SK-N-SH (cell line): ENCODE data around the gene GEN1. TPM values are rescaled to one million over a fixed set of nuclear protein-coding genes. Genes with fewer than 3 reads are reported as not detected.

Experiments used
- CTCF ChIA-PET: fragments of 300-600, 350-600 bp; formaldehyde crosslinking; extraction: SDS; loops from one replicate; lab custom pipeline; 2021; lab: Yijun Ruan, JAX
- POLR2A ChIA-PET: fragments of 350-600 bp; sonication (Branson Sonifier 250); formaldehyde crosslinking; extraction: SDS; loops from one replicate; lab custom pipeline; 2020; ENCODE audit warnings: antibody characterized with exemption, inconsistent platforms; lab: Yijun Ruan, JAX
- DNase-seq: peaks from one replicate; pipeline ENCODE4 v3.0.0; 2012
- H2AFZ ChIP-seq: fragments of 200-600 bp; sonication (generic); 2 replicates; pipeline ENCODE4 v1.8.1; 2016; ENCODE audit warnings: antibody characterized with exemption, mild to moderate bottlenecking, low read depth
- H3F3A ChIP-seq: fragments of 200-600 bp; sonication (generic); replicated peaks from 2 replicates; pipeline ENCODE3; 2016; ENCODE audit warnings: antibody characterized with exemption, mild to moderate bottlenecking; ENCODE audit not compliant: insufficient read depth
- H3K27ac ChIP-seq, 2 experiments: fragments of 200-500 bp in 1 of 2; fragments of 200-600 bp in 1 of 2; sonication (Bioruptor generic) in 1 of 2; sonication (generic), shearing (Covaris generic) in 1 of 2; 2 replicates each; pipeline versions ENCODE4 v1.5.1 to v1.6.1; 2014 to 2016; ENCODE audit warnings: low read depth in 2 of 2, inconsistent platforms in 1 of 2, low read length in 1 of 2, mild to moderate bottlenecking in 1 of 2, mixed read lengths in 1 of 2
- H3K27me3 ChIP-seq: fragments of 200-600 bp; sonication (generic), shearing (Covaris generic); 2 replicates; pipeline ENCODE4 v1.6.1; 2016; ENCODE audit warnings: mixed run types; ENCODE audit not compliant: insufficient read depth
- H3K36me3 ChIP-seq, 2 experiments: fragments of 200-500 bp in 1 of 2; fragments of 200-600 bp in 1 of 2; sonication (Bioruptor generic) in 1 of 2; sonication (generic) in 1 of 2; replicated peaks in 1 of 2; 2 replicates each; pipeline versions ENCODE3 to v1.5.1; 2014 to 2016; ENCODE audit warnings: low read length in 1 of 2, mild to moderate bottlenecking in 1 of 2; ENCODE audit not compliant: insufficient read depth in 2 of 2, control insufficient read depth in 1 of 2
- H3K4me1 ChIP-seq, 2 experiments: fragments of 200-500 bp in 1 of 2; fragments of 200-600 bp in 1 of 2; sonication (Bioruptor generic) in 1 of 2; sonication (generic), shearing (Covaris generic) in 1 of 2; 2 replicates each; pipeline versions ENCODE4 v1.5.1 to v1.6.1; 2014 to 2016; ENCODE audit warnings: low read depth in 1 of 2, low read length in 1 of 2, mixed run types in 1 of 2; ENCODE audit not compliant: insufficient read depth in 2 of 2, control insufficient read depth in 1 of 2
- H3K4me2 ChIP-seq: fragments of 200-600 bp; sonication (generic), shearing (Covaris generic); 2 replicates; pipeline ENCODE4 v1.6.1; 2017; ENCODE audit warnings: mixed run types
- H3K4me3 ChIP-seq, 2 experiments: fragments of 200-500 bp in 1 of 2; fragments of 200-600 bp in 1 of 2; sonication (Bioruptor generic) in 1 of 2; sonication (generic), shearing (Covaris generic) in 1 of 2; 2 replicates each; pipeline versions ENCODE4 v1.5.1 to v1.8.1; 2014 to 2016; ENCODE audit warnings: low read depth in 2 of 2, inconsistent platforms in 1 of 2, low read length in 1 of 2, mild to moderate bottlenecking in 1 of 2, mixed read lengths in 1 of 2, moderate library complexity in 1 of 2
- H3K79me2 ChIP-seq: fragments of 200-600 bp; sonication (generic); 2 replicates; pipeline ENCODE4 v1.8.1; 2017; ENCODE audit warnings: mild to moderate bottlenecking; ENCODE audit not compliant: insufficient read depth
- H3K9ac ChIP-seq: fragments of 200-600 bp; sonication (generic); 2 replicates; pipeline ENCODE4 v1.6.1; 2017; ENCODE audit warnings: mixed run types
- H3K9me2 ChIP-seq: fragments of 200-600 bp; sonication (generic); 2 replicates; pipeline ENCODE4 v1.6.1; 2017; ENCODE audit warnings: mixed run types
- H3K9me3 ChIP-seq: fragments of 200-600 bp; sonication (generic); 2 replicates; pipeline ENCODE4 v1.6.1; 2017; ENCODE audit warnings: mixed run types, mild to moderate bottlenecking, moderate library complexity
- H4K20me1 ChIP-seq: fragments of 200-600 bp; sonication (generic); 2 replicates; pipeline ENCODE4 v1.6.1; 2017; ENCODE audit warnings: mild to moderate bottlenecking, mixed run types; ENCODE audit not compliant: insufficient read depth
- EP300 ChIP-seq, 2 experiments: IDR thresholded peaks; 2 replicates each; pipeline versions ENCODE4 v1.4.0 to v1.6.1; 2012; ENCODE audit warnings: borderline replicate concordance in 1 of 2, low read depth in 1 of 2, low read length in 1 of 2
- EZH2phosphoT487 ChIP-seq: fragments of 200-600 bp; sonication (generic); IDR thresholded peaks from 2 replicates; pipeline ENCODE4 v1.6.1; 2017; ENCODE audit warnings: low read depth, mixed run types, mild to moderate bottlenecking, antibody characterized with exemption, moderate library complexity, borderline replicate concordance
- FOSL2 ChIP-seq: IDR thresholded peaks from 2 replicates; pipeline ENCODE4 v1.4.0; 2012; ENCODE audit warnings: low read depth, mild to moderate bottlenecking, moderate library complexity, borderline replicate concordance
- FOXJ3 ChIP-seq: sonication (generic); formaldehyde crosslinking; IDR thresholded peaks from 2 replicates; pipeline ENCODE4 v1.5.1; 2020; ENCODE audit warnings: mild to moderate bottlenecking, missing genetic modification reagents
- FOXM1 ChIP-seq: IDR thresholded peaks from 2 replicates; pipeline ENCODE4 v1.4.0; 2012; ENCODE audit warnings: low read depth, mild to moderate bottlenecking
- GABPA ChIP-seq: IDR thresholded peaks from 2 replicates; pipeline ENCODE4 v1.4.0; 2012; ENCODE audit warnings: low read depth, mild to moderate bottlenecking
- GATA2 ChIP-seq: sonication (generic); formaldehyde crosslinking; IDR thresholded peaks from 2 replicates; pipeline ENCODE4 v1.5.0; 2020; ENCODE audit warnings: mild to moderate bottlenecking, missing genetic modification reagents
- JUND ChIP-seq: IDR thresholded peaks from 2 replicates; pipeline ENCODE4 v1.4.0; 2012
- MEF2A ChIP-seq: IDR thresholded peaks from 2 replicates; pipeline ENCODE4 v1.4.0; 2012; ENCODE audit warnings: low read depth, borderline replicate concordance
- NRF1 ChIP-seq: IDR thresholded peaks from 2 replicates; pipeline ENCODE4 v1.6.1; 2012; ENCODE audit warnings: low read depth, mild to moderate bottlenecking, low read length
- POLR2AphosphoS5 ChIP-seq: IDR thresholded peaks from 2 replicates; pipeline ENCODE4 v1.6.1; 2012; ENCODE audit warnings: low read depth, low read length
- RFX5 ChIP-seq: IDR thresholded peaks from 2 replicates; pipeline ENCODE4 v1.6.1; 2012; ENCODE audit warnings: mild to moderate bottlenecking, improper control_type of control experiment, low read length
- RXRA ChIP-seq: IDR thresholded peaks from 2 replicates; pipeline ENCODE4 v1.4.0; 2012; ENCODE audit warnings: low read depth, mild to moderate bottlenecking, borderline replicate concordance
- SIN3A ChIP-seq: IDR thresholded peaks from 2 replicates; pipeline ENCODE4 v1.6.1; 2012; ENCODE audit warnings: low read depth, mild to moderate bottlenecking, low read length, moderate library complexity, borderline replicate concordance
- TAF1 ChIP-seq: IDR thresholded peaks from 2 replicates; pipeline ENCODE4 v1.6.1; 2012; ENCODE audit warnings: low read depth, mild to moderate bottlenecking, low read length, moderate library complexity, borderline replicate concordance
- TEAD4 ChIP-seq: IDR thresholded peaks from 2 replicates; pipeline ENCODE4 v1.4.0; 2012; ENCODE audit warnings: mild to moderate bottlenecking, borderline replicate concordance; ENCODE audit not compliant: insufficient read depth
- YY1 ChIP-seq: IDR thresholded peaks from 2 replicates; pipeline ENCODE4 v1.4.0; 2012; ENCODE audit warnings: low read depth, mild to moderate bottlenecking
- WGBS: methylation state at CpG from one replicate; pipeline ENCODE4 v1.1.6; 2017; ENCODE audit warnings: low lambda C conversion rate; 5-methylcytosine and 5-hydroxymethylcytosine counted together
- polyA plus RNA-seq, 3 experiments: library from polyadenylated mRNA; depleted of rRNA; stranded (reverse); fragments of >200 nt; gene quantifications; 2 replicates each; pipeline ENCODE4 v1.2.3, GENCODE V29; 2012
- TF ChIP-seq, protein P1 (sequence below): IDR thresholded peaks from 2 replicates; pipeline ENCODE4; 2012
- TF ChIP-seq, protein P2 (sequence below): fragments of 150-350 bp; IDR thresholded peaks from 2 replicates; pipeline ENCODE4 v1.6.1; 2016; ENCODE audit warnings: mild to moderate bottlenecking, low read depth, low read length
- TF ChIP-seq, protein P3 (sequence below): fragments of 150-350 bp; IDR thresholded peaks from 2 replicates; pipeline ENCODE4 v1.6.1; 2017; ENCODE audit warnings: antibody characterized with exemption, low read length, low read depth, borderline replicate concordance
- TF ChIP-seq, protein P4 (sequence below): IDR thresholded peaks from 2 replicates; pipeline ENCODE4 v1.4.0; 2012; ENCODE audit warnings: low read depth, borderline replicate concordance
- TF ChIP-seq, protein P5 (sequence below): IDR thresholded peaks from 2 replicates; pipeline ENCODE4 v1.4.0; 2012; ENCODE audit warnings: low read depth, borderline replicate concordance

The GEN1 gene
- polyA plus RNA-seq, 1 of the 3 experiments (the other 2 are of a cell fraction): 5.3 TPM

DNA sequence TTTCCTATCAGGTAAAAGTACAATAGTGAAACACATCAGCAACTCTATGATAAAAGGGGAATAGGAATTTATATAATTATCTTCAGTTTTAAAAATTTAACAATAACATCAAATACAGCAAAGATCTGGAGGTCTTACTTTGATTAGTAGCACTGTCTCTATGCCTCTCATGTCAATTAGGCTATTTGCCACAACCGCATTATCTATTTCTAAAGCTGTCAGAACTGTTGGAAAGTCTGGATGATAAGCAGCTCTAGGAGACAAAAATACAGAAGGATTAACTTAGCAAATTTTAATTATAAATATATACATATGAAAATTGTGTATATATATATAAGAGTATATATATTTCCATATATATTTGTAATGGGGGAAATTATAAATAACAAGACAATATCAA, 45.4 kb upstream of the GEN1 start (continued):
- TF ChIP-seq, protein P1, sequence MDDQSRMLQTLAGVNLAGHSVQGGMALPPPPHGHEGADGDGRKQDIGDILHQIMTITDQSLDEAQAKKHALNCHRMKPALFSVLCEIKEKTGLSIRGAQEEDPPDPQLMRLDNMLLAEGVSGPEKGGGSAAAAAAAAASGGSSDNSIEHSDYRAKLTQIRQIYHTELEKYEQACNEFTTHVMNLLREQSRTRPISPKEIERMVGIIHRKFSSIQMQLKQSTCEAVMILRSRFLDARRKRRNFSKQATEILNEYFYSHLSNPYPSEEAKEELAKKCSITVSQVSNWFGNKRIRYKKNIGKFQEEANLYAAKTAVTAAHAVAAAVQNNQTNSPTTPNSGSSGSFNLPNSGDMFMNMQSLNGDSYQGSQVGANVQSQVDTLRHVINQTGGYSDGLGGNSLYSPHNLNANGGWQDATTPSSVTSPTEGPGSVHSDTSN: no peak
- TF ChIP-seq RFX5: no peak
- TF ChIP-seq, protein P2, sequence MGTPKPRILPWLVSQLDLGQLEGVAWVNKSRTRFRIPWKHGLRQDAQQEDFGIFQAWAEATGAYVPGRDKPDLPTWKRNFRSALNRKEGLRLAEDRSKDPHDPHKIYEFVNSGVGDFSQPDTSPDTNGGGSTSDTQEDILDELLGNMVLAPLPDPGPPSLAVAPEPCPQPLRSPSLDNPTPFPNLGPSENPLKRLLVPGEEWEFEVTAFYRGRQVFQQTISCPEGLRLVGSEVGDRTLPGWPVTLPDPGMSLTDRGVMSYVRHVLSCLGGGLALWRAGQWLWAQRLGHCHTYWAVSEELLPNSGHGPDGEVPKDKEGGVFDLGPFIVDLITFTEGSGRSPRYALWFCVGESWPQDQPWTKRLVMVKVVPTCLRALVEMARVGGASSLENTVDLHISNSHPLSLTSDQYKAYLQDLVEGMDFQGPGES: no peak
- TF ChIP-seq EZH2phosphoT487: no peak
- TF ChIP-seq TAF1: no peak
- no peak for TF ChIP-seq POLR2AphosphoS5

DNA sequence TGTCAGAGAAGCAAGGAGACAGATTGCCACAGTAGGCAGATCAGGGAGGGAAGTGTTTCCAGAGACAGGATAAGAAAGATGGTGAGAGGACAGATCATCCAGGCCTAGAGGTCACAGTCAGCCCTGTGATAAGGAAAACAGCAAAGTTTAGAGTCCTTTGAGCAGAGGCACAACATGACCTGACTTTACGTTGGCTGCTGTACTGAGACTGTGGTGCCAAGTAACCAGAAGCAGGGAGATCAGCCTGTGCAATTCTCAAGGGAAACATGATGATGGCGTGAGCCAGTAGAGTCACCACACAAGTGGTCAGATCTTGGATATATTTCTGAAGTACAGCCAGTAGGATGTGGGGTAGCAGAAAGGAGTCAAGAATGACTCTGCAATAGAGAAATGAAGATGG, 44.0 kb upstream of the GEN1 start:
- 97% methylated on average over 2 of the region's 2 CpGs for WGBS
- H3K9me2 ChIP-seq: no peaks in the 10 kb centered on the region
- no peak overlapping the region for H2AFZ ChIP-seq
- H3K27ac ChIP-seq: no peak overlapping the region
- H3K27me3 ChIP-seq: no peaks in the 10 kb centered on the region
- no peaks in the 10 kb centered on the region for H3K79me2 ChIP-seq
- POLR2A ChIA-PET: no interaction called here
- TF ChIP-seq, protein P3, sequence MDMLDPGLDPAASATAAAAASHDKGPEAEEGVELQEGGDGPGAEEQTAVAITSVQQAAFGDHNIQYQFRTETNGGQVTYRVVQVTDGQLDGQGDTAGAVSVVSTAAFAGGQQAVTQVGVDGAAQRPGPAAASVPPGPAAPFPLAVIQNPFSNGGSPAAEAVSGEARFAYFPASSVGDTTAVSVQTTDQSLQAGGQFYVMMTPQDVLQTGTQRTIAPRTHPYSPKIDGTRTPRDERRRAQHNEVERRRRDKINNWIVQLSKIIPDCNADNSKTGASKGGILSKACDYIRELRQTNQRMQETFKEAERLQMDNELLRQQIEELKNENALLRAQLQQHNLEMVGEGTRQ: no peak
- no peak for TF ChIP-seq EZH2phosphoT487
- no peak for TF ChIP-seq YY1
- TF ChIP-seq, protein P2: no peak
- TF ChIP-seq, protein P4, sequence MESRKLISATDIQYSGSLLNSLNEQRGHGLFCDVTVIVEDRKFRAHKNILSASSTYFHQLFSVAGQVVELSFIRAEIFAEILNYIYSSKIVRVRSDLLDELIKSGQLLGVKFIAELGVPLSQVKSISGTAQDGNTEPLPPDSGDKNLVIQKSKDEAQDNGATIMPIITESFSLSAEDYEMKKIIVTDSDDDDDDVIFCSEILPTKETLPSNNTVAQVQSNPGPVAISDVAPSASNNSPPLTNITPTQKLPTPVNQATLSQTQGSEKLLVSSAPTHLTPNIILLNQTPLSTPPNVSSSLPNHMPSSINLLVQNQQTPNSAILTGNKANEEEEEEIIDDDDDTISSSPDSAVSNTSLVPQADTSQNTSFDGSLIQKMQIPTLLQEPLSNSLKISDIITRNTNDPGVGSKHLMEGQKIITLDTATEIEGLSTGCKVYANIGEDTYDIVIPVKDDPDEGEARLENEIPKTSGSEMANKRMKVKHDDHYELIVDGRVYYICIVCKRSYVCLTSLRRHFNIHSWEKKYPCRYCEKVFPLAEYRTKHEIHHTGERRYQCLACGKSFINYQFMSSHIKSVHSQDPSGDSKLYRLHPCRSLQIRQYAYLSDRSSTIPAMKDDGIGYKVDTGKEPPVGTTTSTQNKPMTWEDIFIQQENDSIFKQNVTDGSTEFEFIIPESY: no peak
- no peak for TF ChIP-seq JUND
- no peak for TF ChIP-seq GATA2 (CRISPR knock-in tag)
- TF ChIP-seq NRF1: no peak
- TF ChIP-seq FOSL2: no peak
- TF ChIP-seq, protein P5, sequence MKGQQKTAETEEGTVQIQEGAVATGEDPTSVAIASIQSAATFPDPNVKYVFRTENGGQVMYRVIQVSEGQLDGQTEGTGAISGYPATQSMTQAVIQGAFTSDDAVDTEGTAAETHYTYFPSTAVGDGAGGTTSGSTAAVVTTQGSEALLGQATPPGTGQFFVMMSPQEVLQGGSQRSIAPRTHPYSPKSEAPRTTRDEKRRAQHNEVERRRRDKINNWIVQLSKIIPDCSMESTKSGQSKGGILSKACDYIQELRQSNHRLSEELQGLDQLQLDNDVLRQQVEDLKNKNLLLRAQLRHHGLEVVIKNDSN: no peak
- no peak for TF ChIP-seq GABPA
- TF ChIP-seq SIN3A: no peak
- TF ChIP-seq FOXM1: no peak
- TF ChIP-seq TEAD4: no peak
- TF ChIP-seq FOXJ3 (CRISPR knock-in tag): no peak
- no peak for TF ChIP-seq EP300 (IDR thresholded peaks at IDR 0.05; ENCODE audit: borderline replicate concordance in 1 of 2, low read depth in 1 of 2, low read length in 1 of 2)
- TF ChIP-seq RXRA: no peak
- TF ChIP-seq RFX5: no peak
- no peak for TF ChIP-seq MEF2A
- no peak overlapping the region for H3K4me2 ChIP-seq
- H3K9ac ChIP-seq: no peak overlapping the region
- H3K4me1 ChIP-seq: no peaks in the 10 kb centered on the region; a peak in 1 of 4 replicates
- no peaks in the 10 kb centered on the region for H3F3A ChIP-seq
- peaks cover 71 to 89% of the 10 kb centered on the region in 2 experiments for H3K36me3 ChIP-seq
- no peak for DNase-seq
- no peaks in the 10 kb centered on the region for H4K20me1 ChIP-seq
- H3K9me3 ChIP-seq: no peaks in the 10 kb centered on the region
- H3K4me3 ChIP-seq: no peak overlapping the region
- CTCF ChIA-PET: interaction anchor here (3.7 kb wide), 1 partner anchor 9 kb away, joined by 32 read pairs; no protein-coding TSS in a partner anchor
